H9 (cell line): ENCODE measurements around the gene RCAN1. TPM values are rescaled to one million over a fixed set of nuclear protein-coding genes. Genes with fewer than 3 reads are reported as not detected.

Experiments used
- DNase-seq: peaks from one replicate; pipeline ENCODE4 v3.0.0-alpha.2; 2017
- H2AFZ ChIP-seq: one replicate; pipeline ENCODE4 v1.6.1; 2013; ENCODE audit warnings: mild to moderate bottlenecking, low read length, control low read depth, moderate library complexity
- H2AK5ac ChIP-seq: 2 replicates; pipeline ENCODE4 v1.6.1; 2013; ENCODE audit warnings: low read length, control low read depth, mixed read lengths; ENCODE audit not compliant: insufficient read length
- H2BK120ac ChIP-seq: one replicate; pipeline ENCODE4 v1.6.1; 2013; ENCODE audit warnings: low read depth, mild to moderate bottlenecking, low read length, control low read depth, inconsistent platforms; ENCODE audit not compliant: poor library complexity, severe bottlenecking
- H2BK12ac ChIP-seq: 2 replicates; pipeline ENCODE4 v1.6.1; 2013; ENCODE audit warnings: low read length, control low read depth, mixed read lengths, low read depth; ENCODE audit not compliant: insufficient read length
- H2BK15ac ChIP-seq: 2 replicates; pipeline ENCODE4 v1.6.1; 2013; ENCODE audit warnings: low read depth, low read length, control low read depth
- H2BK20ac ChIP-seq: one replicate; pipeline ENCODE4 v1.6.1; 2013; ENCODE audit warnings: low read depth, mild to moderate bottlenecking, low read length, control low read depth, inconsistent platforms; ENCODE audit not compliant: poor library complexity, severe bottlenecking
- H2BK5ac ChIP-seq: 2 replicates; pipeline ENCODE4 v1.6.1; 2013; ENCODE audit warnings: low read length, control low read depth, mixed read lengths; ENCODE audit not compliant: insufficient read length
- H3K14ac ChIP-seq: 2 replicates; pipeline ENCODE4 v1.6.1; 2013; ENCODE audit warnings: low read length, control low read depth; ENCODE audit not compliant: insufficient read depth
- H3K18ac ChIP-seq: 2 replicates; pipeline ENCODE4 v1.6.1; 2013; ENCODE audit warnings: low read depth, mild to moderate bottlenecking, mixed read lengths, low read length, control low read depth; ENCODE audit not compliant: insufficient read length
- H3K23ac ChIP-seq: 2 replicates; pipeline ENCODE4 v1.6.1; 2013; ENCODE audit warnings: low read length, control low read depth, mixed read lengths, low read depth; ENCODE audit not compliant: insufficient read length
- H3K23me2 ChIP-seq: 2 replicates; pipeline ENCODE4 v1.6.1; 2013; ENCODE audit warnings: low read depth, mild to moderate bottlenecking, mixed read lengths, low read length, control low read depth; ENCODE audit not compliant: insufficient read length, poor library complexity, severe bottlenecking
- H3K27ac ChIP-seq: 2 replicates; pipeline ENCODE4 v1.5.1; 2013; ENCODE audit warnings: low read length, control low read depth, mixed read lengths, low read depth; ENCODE audit not compliant: insufficient read length
- H3K27me3 ChIP-seq: 2 replicates; pipeline ENCODE4 v1.6.1; 2013; ENCODE audit warnings: low read length, control low read depth, inconsistent platforms; ENCODE audit not compliant: insufficient read depth
- H3K4ac ChIP-seq: 2 replicates; pipeline ENCODE4 v1.6.1; 2013; ENCODE audit warnings: low read depth, mild to moderate bottlenecking, control low read depth, inconsistent platforms, low read length, moderate library complexity
- H3K4me1 ChIP-seq: 2 replicates; pipeline ENCODE4 v1.6.1; 2013; ENCODE audit warnings: low read length, control low read depth, inconsistent platforms; ENCODE audit not compliant: insufficient read depth
- H3K4me2 ChIP-seq: 2 replicates; pipeline ENCODE4 v1.6.1; 2013; ENCODE audit warnings: low read length, control low read depth, mixed read lengths; ENCODE audit not compliant: insufficient read length, insufficient read depth
- H3K56ac ChIP-seq: 2 replicates; pipeline ENCODE4 v1.6.1; 2013; ENCODE audit warnings: low read depth, mild to moderate bottlenecking, mixed read lengths, low read length, control low read depth; ENCODE audit not compliant: insufficient read length
- H3K79me1 ChIP-seq: 2 replicates; pipeline ENCODE4 v1.6.1; 2013; ENCODE audit warnings: low read depth, mild to moderate bottlenecking, moderate library complexity, low read length, control low read depth, inconsistent platforms; ENCODE audit not compliant: insufficient read depth, poor library complexity, severe bottlenecking
- H3K79me2 ChIP-seq: 2 replicates; pipeline ENCODE4 v1.6.1; 2013; ENCODE audit warnings: low read length, control low read depth, inconsistent platforms; ENCODE audit not compliant: insufficient read depth
- H3K9ac ChIP-seq: 2 replicates; pipeline ENCODE4 v1.6.1; 2013; ENCODE audit warnings: low read length, control low read depth, mixed read lengths; ENCODE audit not compliant: insufficient read length; ENCODE audit errors: extremely low read depth
- H3K9me3 ChIP-seq: one replicate; pipeline ENCODE4 v1.6.1; 2013; ENCODE audit warnings: low read depth, low read length, inconsistent platforms; ENCODE audit not compliant: control insufficient read depth
- H3T11ph ChIP-seq: one replicate; pipeline ENCODE4 v1.6.1; 2013; ENCODE audit warnings: mild to moderate bottlenecking, low read length, control low read depth, inconsistent platforms
- H4K20me1 ChIP-seq: one replicate; pipeline ENCODE4 v1.6.1; 2013; ENCODE audit not compliant: control insufficient read depth, insufficient read length, insufficient read depth
- H4K5ac ChIP-seq: 2 replicates; pipeline ENCODE4 v1.6.1; 2013; ENCODE audit warnings: low read depth, mild to moderate bottlenecking, mixed read lengths, low read length, control low read depth; ENCODE audit not compliant: insufficient read length
- H4K8ac ChIP-seq: replicated peaks from 2 replicates; pipeline ENCODE4 v1.6.1; 2013; ENCODE audit warnings: low read length, control low read depth, mixed read lengths, low read depth; ENCODE audit not compliant: insufficient read length
- H4K91ac ChIP-seq: 2 replicates; pipeline ENCODE4 v1.6.1; 2013; ENCODE audit warnings: low read depth, mild to moderate bottlenecking, moderate library complexity, mixed read lengths, low read length, control low read depth; ENCODE audit not compliant: insufficient read length
- H3K27ac Mint-ChIP-seq, 3 experiments: 2 replicates in 2 of 3; 3 replicates in 1 of 3; pipeline ENCODE4 v1.8.0; 2020 to 2021; ENCODE audit warnings: mixed read lengths in 3 of 3, mild to moderate bottlenecking in 1 of 3, moderate library complexity in 1 of 3
- H3K27me3 Mint-ChIP-seq: 2 replicates; pipeline ENCODE4 v1.8.0; 2021; ENCODE audit warnings: low read depth, mild to moderate bottlenecking, moderate library complexity, mixed read lengths
- H3K36me3 Mint-ChIP-seq, 3 experiments: 2 replicates in 2 of 3; 3 replicates in 1 of 3; pipeline ENCODE4 v1.8.0; 2020 to 2021; ENCODE audit warnings: low read depth in 3 of 3, mixed read lengths in 3 of 3; ENCODE audit not compliant: insufficient read depth in 1 of 3
- H3K4me1 Mint-ChIP-seq, 2 experiments: 2 replicates each; pipeline ENCODE4 v1.8.0; 2020; ENCODE audit warnings: mixed read lengths in 2 of 2
- H3K4me3 Mint-ChIP-seq, 2 experiments: 2 replicates in 1 of 2; 3 replicates in 1 of 2; pipeline ENCODE4 v1.8.0; 2020 to 2021; ENCODE audit warnings: mild to moderate bottlenecking in 2 of 2, mixed read lengths in 2 of 2, moderate library complexity in 1 of 2
- H3K9me3 Mint-ChIP-seq, 2 experiments: 2 replicates in 1 of 2; 3 replicates in 1 of 2; pipeline ENCODE4 v1.8.0; 2020; ENCODE audit warnings: mild to moderate bottlenecking in 2 of 2, mixed read lengths in 2 of 2, moderate library complexity in 1 of 2
- CTCF ChIP-seq: fragments of 200-600 bp; sonication (generic); conservative IDR thresholded peaks from 3 replicates; pipeline ENCODE4 v1.8.0; 2021; ENCODE audit warnings: antibody characterized with exemption, mild to moderate bottlenecking
- WGBS: extraction: QIAGEN DNeasy Blood & Tissue Kit; methylation state at CpG from one replicate; pipeline ENCODE4 v1.1.7; 2013; ENCODE audit warnings: missing lambda C conversion rate, low lambda C conversion rate, mixed read lengths; ENCODE audit not compliant: insufficient read length; ENCODE audit errors: extremely low coverage; 5-methylcytosine and 5-hydroxymethylcytosine counted together
- total RNA-seq: library from RNA; stranded (reverse); gene quantifications from 2 replicates; pipeline ENCODE4 v1.2.1, GENCODE V29; 2021

The RCAN1 gene
- total RNA-seq, 1 experiment from 2014 or later, result 7.0 TPM

GRCh38 chr21:34625030-34625593, 10.2 kb upstream of the RCAN1 start:
- no peaks in the 10 kb centered on the region for H3K4me1 ChIP-seq

More at GRCh38 chr21:34625030-34625593, 10.2 kb upstream of the RCAN1 start:
- Histone ChIP-seq H3K18ac (no peak overlapping the region), H3K9ac (no peak overlapping the region), H3K56ac (no peak overlapping the region), H4K5ac (no peak overlapping the region), H2BK120ac (no peak overlapping the region), H3T11ph (no peak overlapping the region), H4K91ac (no peak overlapping the region), H3K23ac (no peak overlapping the region), H3K9me3 (no peaks in the 10 kb centered on the region), H2BK15ac (no peak overlapping the region), H2AK5ac (no peak overlapping the region), H3K23me2 (no peaks in the 10 kb centered on the region), H3K79me2 (no peaks in the 10 kb centered on the region), H2BK5ac (no peak overlapping the region), H4K20me1 (no peaks in the 10 kb centered on the region), H2AFZ (no peak overlapping the region), H3K14ac (no peak overlapping the region), H4K8ac (no peak overlapping the region), H2BK12ac (no peak overlapping the region), H3K27me3 (no peaks in the 10 kb centered on the region), H3K4me2 (no peak overlapping the region), H3K79me1 (no peaks in the 10 kb centered on the region), H2BK20ac (no peak overlapping the region), H3K4ac (no peak overlapping the region), H3K27ac (no peak overlapping the region)
- TF ChIP-seq CTCF, result no peak
- no CpG with 5 or more reads among the region's 6 CpGs for WGBS
- H3K9me3 Mint-ChIP-seq, result no peaks in the 10 kb centered on the region
- DNase-seq, result no peak
- H3K4me1 Mint-ChIP-seq, result no peaks in the 10 kb centered on the region
- H3K4me3 Mint-ChIP-seq, result no peak overlapping the region
- no peak overlapping the region for H3K27ac Mint-ChIP-seq
- no peaks in the 10 kb centered on the region; a peak in 1 of 7 replicates for H3K36me3 Mint-ChIP-seq
- H3K27me3 Mint-ChIP-seq, result peaks cover 12% of the 10 kb centered on the region
